Cardiac muscle cell (in vitro differentiated cells and primary cell): ENCODE data around the gene BRI3BP. TPM values are rescaled to one million over a fixed set of nuclear protein-coding genes. Genes with fewer than 3 reads are reported as not detected.

Source experiments
- DNase-seq, 2 donors: peaks; one replicate each; pipeline versions ENCODE4 v3.0.0 to v3.0.0-alpha.2; 2010 to 2017; ENCODE audit warnings: low read depth in 1 of 2, low spot score in 1 of 2
- H3K27ac ChIP-seq: fragments of 200-600 bp; sonication (generic); 2 replicates; pipeline ENCODE4 v1.5.1; 2016
- H3K27me3 ChIP-seq: fragments of 200-600 bp; sonication (generic); 2 replicates; pipeline ENCODE4 v1.6.0; 2016; ENCODE audit warnings: control low read depth
- H3K36me3 ChIP-seq: fragments of 200-600 bp; sonication (generic); 2 replicates; pipeline ENCODE4 v1.5.1; 2016; ENCODE audit warnings: control low read depth
- H3K4me1 ChIP-seq: fragments of 200-600 bp; sonication (generic); 2 replicates; pipeline ENCODE4 v1.8.1; 2017; ENCODE audit warnings: low read depth, mild to moderate bottlenecking, mixed run types
- H3K4me3 ChIP-seq: fragments of 200-600 bp; sonication (generic); 2 replicates; pipeline ENCODE4 v1.5.1; 2016; ENCODE audit warnings: mild to moderate bottlenecking
- H3K9me3 ChIP-seq: fragments of 200-600 bp; sonication (generic); 2 replicates; pipeline ENCODE4 v1.5.1; 2017; ENCODE audit warnings: low read depth, mild to moderate bottlenecking, control low read depth
- polyA plus RNA-seq: library from polyadenylated mRNA; unstranded; fragments of >200 nt; fragmentation: Nextera tagmentation; extraction: Ambion mirVana; gene quantifications from 2 replicates; pipeline ENCODE4 v1.2.1, GENCODE V29; 2016
- total RNA-seq: library from RNA; depleted of rRNA; stranded (reverse); fragments of >200 nt; gene quantifications from 2 replicates; pipeline ENCODE4 v1.2.3, GENCODE V29; 2016
- TF ChIP-seq, protein P1 (sequence below): IDR thresholded peaks from 2 replicates; pipeline ENCODE4 v1.5.1; 2012; ENCODE audit warnings: low read depth, mild to moderate bottlenecking, low read length

BRI3BP gene
- total and polyA plus RNA-seq, 2 experiments from 2014 or later = 3.5 to 4.3 TPM

DNA sequence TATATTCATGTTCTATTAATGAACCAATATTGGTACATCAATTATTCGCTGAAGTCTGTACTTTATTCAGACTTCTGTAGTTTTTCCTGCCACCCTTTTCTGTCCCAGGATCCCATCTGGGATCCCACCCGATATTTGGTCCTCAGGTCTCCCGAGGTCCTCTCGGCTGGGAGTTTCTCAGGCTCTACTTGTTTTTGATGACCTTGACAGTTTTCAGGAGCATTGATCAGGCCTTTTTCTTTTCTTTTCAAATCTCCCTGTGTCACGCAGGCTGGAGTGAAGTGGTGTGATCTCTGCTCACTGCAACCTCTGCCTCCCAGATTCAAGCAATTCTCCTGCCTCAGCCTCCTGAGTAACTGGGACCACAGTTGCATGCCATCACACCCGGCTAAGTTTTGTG, 11.2 kb downstream of the BRI3BP start:
- Histone ChIP-seq H3K27me3 (no peaks in the 10 kb centered on the region), H3K9me3 (no peaks in the 10 kb centered on the region), H3K27ac (no peak overlapping the region), H3K36me3 (no peaks in the 10 kb centered on the region), H3K4me3 (no peak overlapping the region), H3K4me1 (no peaks in the 10 kb centered on the region)
- TF ChIP-seq, protein P1, sequence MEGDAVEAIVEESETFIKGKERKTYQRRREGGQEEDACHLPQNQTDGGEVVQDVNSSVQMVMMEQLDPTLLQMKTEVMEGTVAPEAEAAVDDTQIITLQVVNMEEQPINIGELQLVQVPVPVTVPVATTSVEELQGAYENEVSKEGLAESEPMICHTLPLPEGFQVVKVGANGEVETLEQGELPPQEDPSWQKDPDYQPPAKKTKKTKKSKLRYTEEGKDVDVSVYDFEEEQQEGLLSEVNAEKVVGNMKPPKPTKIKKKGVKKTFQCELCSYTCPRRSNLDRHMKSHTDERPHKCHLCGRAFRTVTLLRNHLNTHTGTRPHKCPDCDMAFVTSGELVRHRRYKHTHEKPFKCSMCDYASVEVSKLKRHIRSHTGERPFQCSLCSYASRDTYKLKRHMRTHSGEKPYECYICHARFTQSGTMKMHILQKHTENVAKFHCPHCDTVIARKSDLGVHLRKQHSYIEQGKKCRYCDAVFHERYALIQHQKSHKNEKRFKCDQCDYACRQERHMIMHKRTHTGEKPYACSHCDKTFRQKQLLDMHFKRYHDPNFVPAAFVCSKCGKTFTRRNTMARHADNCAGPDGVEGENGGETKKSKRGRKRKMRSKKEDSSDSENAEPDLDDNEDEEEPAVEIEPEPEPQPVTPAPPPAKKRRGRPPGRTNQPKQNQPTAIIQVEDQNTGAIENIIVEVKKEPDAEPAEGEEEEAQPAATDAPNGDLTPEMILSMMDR = no peak
- no peak for DNase-seq

DNA sequence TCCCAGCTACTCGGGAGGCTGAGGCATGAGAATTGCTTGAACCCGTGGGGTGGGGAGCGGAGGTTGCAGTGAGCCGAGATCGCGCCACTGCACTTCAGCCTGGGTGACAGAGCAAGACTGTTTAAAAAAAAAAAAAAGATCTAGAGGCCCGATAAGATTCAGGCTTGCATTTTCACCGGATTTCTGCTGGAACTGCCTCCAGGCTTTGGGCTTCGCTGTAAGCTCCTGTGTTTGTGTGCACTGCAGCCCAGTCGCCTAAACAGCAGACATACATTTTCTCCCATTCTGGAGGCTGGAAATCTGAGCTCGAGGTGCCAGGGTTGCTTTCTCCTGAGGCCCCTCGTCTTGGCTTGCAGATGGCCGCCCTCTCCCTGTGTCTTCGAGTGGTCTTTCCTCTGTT, 12.2 kb downstream of the BRI3BP start:
- TF ChIP-seq, protein P1 = no peak
- no peaks in the 10 kb centered on the region for H3K9me3 ChIP-seq
- no peaks in the 10 kb centered on the region for H3K36me3 ChIP-seq
- H3K4me1 ChIP-seq = no peaks in the 10 kb centered on the region
- no peak for DNase-seq
- H3K4me3 ChIP-seq = no peak overlapping the region
- H3K27me3 ChIP-seq = no peaks in the 10 kb centered on the region
- H3K27ac ChIP-seq = no peak overlapping the region

DNA sequence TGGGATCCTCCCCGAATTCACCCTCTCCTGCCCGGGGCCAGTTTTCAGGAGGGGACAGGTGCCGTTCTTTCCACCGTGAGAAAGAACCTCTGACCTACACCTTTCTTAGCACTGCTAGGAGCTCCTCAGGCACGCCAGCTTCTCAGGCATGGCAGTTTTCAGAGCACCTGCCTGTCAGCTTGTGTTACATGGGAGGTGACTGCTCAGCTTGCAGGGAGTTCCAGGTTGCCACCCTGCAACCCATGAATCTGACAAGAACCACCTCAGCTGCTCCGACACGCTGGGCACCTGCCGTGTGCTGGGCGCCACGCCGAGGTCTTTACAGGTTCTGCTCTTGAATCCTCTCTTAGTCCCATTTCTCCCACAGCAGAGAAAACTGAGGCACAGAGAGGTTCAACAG, 12.9 kb downstream of the BRI3BP start:
- Histone ChIP-seq H3K4me1 (no peaks in the 10 kb centered on the region), H3K27me3 (no peaks in the 10 kb centered on the region), H3K9me3 (no peaks in the 10 kb centered on the region), H3K27ac (no peak overlapping the region), H3K4me3 (no peak overlapping the region), H3K36me3 (no peaks in the 10 kb centered on the region)
- no peak for DNase-seq
- TF ChIP-seq, protein P1 = no peak

DNA sequence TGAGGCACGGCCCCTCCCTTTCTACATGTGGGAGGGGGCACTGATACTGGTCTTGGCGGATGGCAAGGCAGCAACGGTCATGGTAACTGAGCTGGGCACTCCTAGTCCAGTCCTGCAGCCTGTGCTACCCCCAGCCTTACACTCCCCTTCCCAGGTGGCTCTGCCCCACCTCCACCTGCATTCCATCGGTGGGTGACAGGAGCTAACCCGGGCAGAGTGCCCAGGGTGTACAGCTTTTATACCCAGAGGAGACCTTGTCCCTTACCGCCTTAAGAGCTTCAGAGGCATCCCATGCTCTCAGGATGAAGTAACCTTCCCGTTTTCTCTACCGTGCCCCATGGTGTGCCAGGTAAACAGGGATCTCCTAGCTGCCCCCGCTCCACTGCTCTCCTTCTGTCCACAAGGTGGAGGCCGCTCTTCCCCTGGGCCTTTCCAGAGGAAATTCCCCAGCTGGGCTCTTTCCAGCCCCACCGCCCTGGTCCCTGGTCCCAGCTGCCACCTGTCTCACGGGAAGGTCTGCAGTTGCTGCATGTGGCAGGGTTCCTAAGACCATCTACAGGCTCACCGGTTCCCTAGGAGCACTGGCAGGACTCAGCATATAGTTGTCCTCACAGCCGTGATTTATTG, 20.5 kb downstream of the BRI3BP start:
- TF ChIP-seq, protein P1 = no peak
- Histone ChIP-seq H3K27me3 (no peaks in the 10 kb centered on the region), H3K9me3 (no peaks in the 10 kb centered on the region), H3K4me1 (no peaks in the 10 kb centered on the region), H3K27ac (no peak overlapping the region), H3K4me3 (no peak overlapping the region), H3K36me3 (no peaks in the 10 kb centered on the region)
- DNase-seq = no peak

DNA sequence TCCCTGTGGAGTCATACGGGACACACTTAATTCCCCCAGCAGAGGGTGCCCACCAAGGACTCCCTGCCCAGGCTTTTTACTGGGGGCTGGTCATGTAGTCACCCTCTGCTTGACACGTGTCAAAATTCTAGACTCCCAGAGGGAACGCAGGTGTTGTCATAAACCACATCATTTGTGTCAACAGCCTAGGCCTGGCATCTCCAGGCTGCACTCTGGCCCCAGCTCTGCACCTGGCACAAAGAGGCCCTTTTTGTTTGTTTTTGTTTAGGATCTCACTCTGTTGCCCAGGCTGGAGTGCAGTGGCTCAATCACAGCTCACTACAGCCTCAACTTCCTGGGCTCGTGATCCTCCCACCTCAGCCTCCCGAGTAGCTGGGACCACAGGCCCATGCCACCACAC, 21.1 kb downstream of the BRI3BP start:
- Histone ChIP-seq H3K27me3 (no peaks in the 10 kb centered on the region), H3K4me3 (no peak overlapping the region), H3K9me3 (no peaks in the 10 kb centered on the region), H3K36me3 (no peaks in the 10 kb centered on the region), H3K4me1 (no peaks in the 10 kb centered on the region), H3K27ac (no peak overlapping the region)
- DNase-seq = no peak
- TF ChIP-seq, protein P1 = no peak
